ENCODE results near the gene TBC1D21.

TBC1D21 gene

GRCh38 chr15:73865904-73866303, 7.5 kb upstream of the TBC1D21 start:
- no peak for FAIRE-seq
- TF ChIP-seq POLR2A (IDR thresholded peaks at IDR 0.05; ENCODE audit: low read depth, low read length) (no peak), POLR2AphosphoS5 (IDR thresholded peaks at IDR 0.05; ENCODE audit: low read depth, low read length) (no peak), TAF1 (IDR thresholded peaks at IDR 0.05; ENCODE audit: borderline replicate concordance, low read depth, low read length) (no peak)
- no peak for DNase-seq (ENCODE audit: insufficient read length)

- TF ChIP-seq TAF1 (IDR thresholded peaks at IDR 0.05; ENCODE audit: borderline replicate concordance, low read depth, low read length) (no peak), POLR2A (IDR thresholded peaks at IDR 0.05; ENCODE audit: low read depth, low read length) (no peak), POLR2AphosphoS5 (IDR thresholded peaks at IDR 0.05; ENCODE audit: low read depth, low read length) (no peak)
- FAIRE-seq (no peak), DNase-seq (ENCODE audit: insufficient read length) (no peak)
Measured at GRCh38 chr15:73866481-73866880, 6.9 kb upstream of the TBC1D21 start.

GRCh38 chr15:73866881-73867410, 6.4 kb upstream of the TBC1D21 start:
- DNase-seq (ENCODE audit: insufficient read length) (no peak), FAIRE-seq (no peak)
- no peak for TF ChIP-seq POLR2AphosphoS5 (IDR thresholded peaks at IDR 0.05; ENCODE audit: low read depth, low read length)
- no peak for TF ChIP-seq TAF1 (IDR thresholded peaks at IDR 0.05; ENCODE audit: borderline replicate concordance, low read depth, low read length)
- TF ChIP-seq POLR2A (IDR thresholded peaks at IDR 0.05; ENCODE audit: low read depth, low read length), result no peak

GRCh38 chr15:73867426-73867825, 5.9 kb upstream of the TBC1D21 start:
- TF ChIP-seq POLR2AphosphoS5 (IDR thresholded peaks at IDR 0.05; ENCODE audit: low read depth, low read length), result no peak
- no peak for TF ChIP-seq TAF1 (IDR thresholded peaks at IDR 0.05; ENCODE audit: borderline replicate concordance, low read depth, low read length)
- no peak for TF ChIP-seq POLR2A (IDR thresholded peaks at IDR 0.05; ENCODE audit: low read depth, low read length)
- DNase-seq (ENCODE audit: insufficient read length) (no peak), FAIRE-seq (no peak)

GRCh38 chr15:73867956-73868355, 5.4 kb upstream of the TBC1D21 start:
- FAIRE-seq (no peak), DNase-seq (ENCODE audit: insufficient read length) (no peak)

GRCh38 chr15:73869216-73869995, 4.0 kb upstream of the TBC1D21 start:
- DNase-seq (ENCODE audit: insufficient read length) (no peak), FAIRE-seq (no peak)
- no peak for TF ChIP-seq POLR2AphosphoS5 (IDR thresholded peaks at IDR 0.05; ENCODE audit: low read depth, low read length)

More at GRCh38 chr15:73867956-73868355, 5.4 kb upstream of the TBC1D21 start:
- no peak for TF ChIP-seq POLR2AphosphoS5 (IDR thresholded peaks at IDR 0.05; ENCODE audit: low read depth, low read length)
- TF ChIP-seq TAF1 (IDR thresholded peaks at IDR 0.05; ENCODE audit: borderline replicate concordance, low read depth, low read length), result no peak
- no peak for TF ChIP-seq POLR2A (IDR thresholded peaks at IDR 0.05; ENCODE audit: low read depth, low read length)

- no peak for TF ChIP-seq POLR2A (IDR thresholded peaks at IDR 0.05; ENCODE audit: low read depth, low read length)
- no peak for TF ChIP-seq POLR2AphosphoS5 (IDR thresholded peaks at IDR 0.05; ENCODE audit: low read depth, low read length)
- TF ChIP-seq TAF1 (IDR thresholded peaks at IDR 0.05; ENCODE audit: borderline replicate concordance, low read depth, low read length), result no peak
- no peak for DNase-seq (ENCODE audit: insufficient read length)
Measured at GRCh38 chr15:73870700-73871408, 2.5 kb upstream of the TBC1D21 start.

GRCh38 chr15:73872346-73872745, 1.0 kb upstream of the TBC1D21 start:
- FAIRE-seq (no peak), DNase-seq (ENCODE audit: insufficient read length) (no peak)
- TF ChIP-seq POLR2AphosphoS5 (IDR thresholded peaks at IDR 0.05; ENCODE audit: low read depth, low read length) (no peak), TAF1 (IDR thresholded peaks at IDR 0.05; ENCODE audit: borderline replicate concordance, low read depth, low read length) (no peak), POLR2A (IDR thresholded peaks at IDR 0.05; ENCODE audit: low read depth, low read length) (no peak)

More at GRCh38 chr15:73870700-73871408, 2.5 kb upstream of the TBC1D21 start:
- FAIRE-seq, result no peak

GRCh38 chr15:73873889-73874511, 636 bp downstream of the TBC1D21 start:
- TF ChIP-seq POLR2AphosphoS5 (IDR thresholded peaks at IDR 0.05; ENCODE audit: low read depth, low read length) (no peak), POLR2A (IDR thresholded peaks at IDR 0.05; ENCODE audit: low read depth, low read length) (no peak)
- FAIRE-seq (no peak), DNase-seq (ENCODE audit: insufficient read length) (no peak)

GRCh38 chr15:73879426-73879825, 6.1 kb downstream of the TBC1D21 start:
- TF ChIP-seq POLR2AphosphoS5 (IDR thresholded peaks at IDR 0.05; ENCODE audit: low read depth, low read length) (no peak), POLR2A (IDR thresholded peaks at IDR 0.05; ENCODE audit: low read depth, low read length) (no peak), TAF1 (IDR thresholded peaks at IDR 0.05; ENCODE audit: borderline replicate concordance, low read depth, low read length) (no peak)
- DNase-seq (ENCODE audit: insufficient read length) (no peak), FAIRE-seq (no peak)

- DNase-seq (ENCODE audit: insufficient read length) (no peak), FAIRE-seq (no peak)
- TF ChIP-seq POLR2AphosphoS5 (IDR thresholded peaks at IDR 0.05; ENCODE audit: low read depth, low read length) (no peak), POLR2A (IDR thresholded peaks at IDR 0.05; ENCODE audit: low read depth, low read length) (no peak), TAF1 (IDR thresholded peaks at IDR 0.05; ENCODE audit: borderline replicate concordance, low read depth, low read length) (no peak)
Measured at GRCh38 chr15:73881579-73882320, 8.4 kb downstream of the TBC1D21 start.
